ENCODE data around the gene TAS2R1.

Gene TAS2R1

GRCh38 chr5:9630251-9630650 is at the start of gene TAS2R1:
TSS of gene TAS2R1 (minus strand) at chr5:9630351. CDS start at chr5:9630032, 319 bp downstream.
- DNase-seq (ENCODE audit: low read depth in 2 of 2), result no peak

- DNase-seq (ENCODE audit: low read depth in 2 of 2), result no peak
Observed at GRCh38 chr5:9670371-9670770, 40.2 kb upstream of the TAS2R1 start.

DNA sequence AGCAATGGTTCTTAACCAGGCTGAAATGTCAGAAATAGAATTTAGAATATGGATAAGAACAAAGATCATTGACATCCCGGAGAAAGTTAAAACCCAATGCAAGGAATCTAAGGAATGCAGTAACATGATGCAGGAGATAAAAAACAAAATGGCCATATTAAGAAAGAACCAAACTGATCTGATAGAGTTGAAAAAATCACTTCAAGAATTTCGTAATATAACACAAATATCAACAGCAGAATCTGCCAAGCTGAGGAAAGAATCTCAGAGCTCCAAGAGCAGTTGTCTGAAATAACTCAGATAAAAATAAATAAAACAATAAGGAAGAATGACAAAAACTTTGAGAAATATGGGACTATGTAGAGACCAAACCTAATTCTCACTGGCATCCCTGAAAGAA is 37.8 kb upstream of the TAS2R1 start:
- no peak for DNase-seq (ENCODE audit: low read depth in 2 of 2)

GRCh38 chr5:9663891-9664290 is 33.7 kb upstream of the TAS2R1 start:
- no peak for DNase-seq (ENCODE audit: low read depth in 2 of 2)

GRCh38 chr5:9661316-9662015 is 31.3 kb upstream of the TAS2R1 start:
- DNase-seq (ENCODE audit: low read depth in 2 of 2), result no peak

DNA sequence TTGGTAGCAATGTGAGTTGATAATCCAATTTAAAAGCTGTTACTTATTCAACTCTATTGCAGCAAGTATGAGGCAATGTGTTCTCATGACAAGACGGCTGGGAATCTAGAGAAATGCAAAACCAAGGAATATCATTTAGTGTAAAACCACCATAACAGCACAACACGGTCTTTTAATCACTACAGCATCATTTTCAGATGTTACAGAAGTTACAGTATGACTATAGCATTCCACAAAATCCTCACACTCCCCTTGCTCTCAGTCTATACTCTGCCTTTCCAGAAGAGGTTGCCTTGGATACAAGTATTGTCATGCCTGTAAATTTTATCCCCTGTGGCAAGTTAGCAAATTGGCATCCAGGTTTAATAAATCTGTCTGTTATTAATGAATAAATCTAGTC is 28.6 kb upstream of the TAS2R1 start:
- no peak for DNase-seq (ENCODE audit: low read depth in 2 of 2)

GRCh38 chr5:9657819-9658218 is 27.7 kb upstream of the TAS2R1 start:
- DNase-seq (ENCODE audit: low read depth in 2 of 2), result no peak

GRCh38 chr5:9655641-9656040 is 25.5 kb upstream of the TAS2R1 start:
- no peak for DNase-seq (ENCODE audit: low read depth in 2 of 2)

DNA sequence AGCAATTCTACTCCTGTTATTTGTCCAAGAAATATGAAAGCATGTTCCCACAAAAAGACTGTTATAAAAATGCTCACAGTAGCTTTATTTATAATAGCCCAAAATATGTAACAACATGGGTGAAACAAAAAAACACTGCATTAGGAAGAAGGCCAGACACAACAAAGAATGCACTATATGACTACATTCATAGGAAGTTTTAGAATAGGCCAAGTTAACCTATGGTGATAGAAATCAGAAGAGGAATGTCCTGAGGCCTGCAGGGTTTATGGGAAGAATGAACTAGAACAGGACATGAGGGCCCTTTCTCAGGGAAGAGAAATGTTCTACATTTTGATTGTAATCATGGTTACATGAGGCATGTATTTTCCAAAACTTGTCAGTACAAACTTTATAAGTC is 24.7 kb upstream of the TAS2R1 start:
- no peak for DNase-seq (ENCODE audit: low read depth in 2 of 2)

GRCh38 chr5:9653811-9654210 is 23.7 kb upstream of the TAS2R1 start:
- DNase-seq (ENCODE audit: low read depth in 2 of 2), result no peak

- no peak for DNase-seq (ENCODE audit: low read depth in 2 of 2)
Observed at GRCh38 chr5:9653061-9653460, 22.9 kb upstream of the TAS2R1 start.

DNA sequence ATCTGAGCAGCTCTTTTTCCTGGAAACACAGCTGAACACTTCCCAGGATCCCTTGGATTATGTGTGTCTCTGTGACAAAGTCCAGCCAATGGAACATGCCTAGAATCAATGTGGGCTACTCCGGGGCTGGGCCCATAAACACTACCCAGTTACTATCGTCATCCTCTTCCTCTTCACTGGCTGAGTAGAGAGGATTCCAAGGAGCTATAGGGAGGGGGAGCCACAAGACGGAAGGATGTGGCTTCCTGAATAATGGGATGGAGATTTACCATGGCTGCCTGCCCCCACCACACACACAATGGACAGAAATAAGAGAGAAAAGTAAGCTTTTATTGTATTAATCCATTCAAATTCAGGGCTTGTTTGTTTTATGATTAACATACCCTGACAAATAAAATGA is 22.1 kb upstream of the TAS2R1 start:
- DNase-seq (ENCODE audit: low read depth in 2 of 2), result no peak

- no peak for DNase-seq (ENCODE audit: low read depth in 2 of 2)
Observed at GRCh38 chr5:9646843-9647242, 16.7 kb upstream of the TAS2R1 start.

GRCh38 chr5:9644630-9645029 is 14.5 kb upstream of the TAS2R1 start:
- DNase-seq (ENCODE audit: low read depth in 2 of 2), result no peak

DNA sequence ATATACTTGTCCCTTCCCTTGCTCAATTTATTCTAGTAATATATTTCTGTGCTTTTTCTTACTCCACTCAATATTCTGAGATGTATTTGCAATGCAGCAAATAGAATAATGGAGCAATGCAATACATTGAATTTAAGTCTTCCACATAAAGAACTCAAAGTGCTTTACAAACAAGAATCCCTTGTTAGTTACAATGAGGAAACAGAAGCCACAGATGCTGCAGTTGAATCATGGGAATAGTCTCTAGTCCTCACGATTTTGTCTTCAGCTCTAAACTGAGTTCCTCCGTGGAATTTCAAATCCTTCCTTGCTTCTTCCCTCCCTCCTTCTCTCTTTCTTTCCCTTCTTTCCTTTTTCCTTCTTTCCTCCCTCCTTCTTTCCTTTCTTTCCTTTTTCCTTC is 12.5 kb upstream of the TAS2R1 start:
- no peak for DNase-seq (ENCODE audit: low read depth in 2 of 2)

DNA sequence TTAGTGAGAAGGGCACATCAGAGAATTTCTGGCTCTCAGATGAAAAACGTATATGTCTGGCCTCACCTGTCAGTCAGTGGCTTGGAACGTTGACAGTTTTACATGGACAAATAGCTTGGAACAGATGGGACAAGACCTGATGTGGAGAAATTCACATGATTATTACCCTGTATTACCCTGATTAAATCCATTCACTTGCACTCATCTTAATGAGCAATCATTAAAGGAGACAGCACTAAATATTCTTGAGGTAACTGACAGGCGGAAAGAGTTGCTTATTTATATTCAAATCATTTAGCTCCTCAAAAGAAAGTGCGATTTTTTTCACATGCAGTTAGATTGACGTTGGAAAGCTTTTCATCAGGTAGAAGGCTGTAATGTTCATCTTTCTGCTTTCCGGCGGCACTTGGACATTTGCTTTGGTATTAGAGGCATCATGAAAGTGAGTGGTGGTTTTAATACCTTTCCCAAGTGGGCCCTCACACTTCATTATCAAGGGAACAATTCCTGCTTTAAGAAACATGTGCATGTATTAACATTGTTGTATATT is 11.7 kb upstream of the TAS2R1 start:
- no peak for DNase-seq (ENCODE audit: low read depth in 2 of 2)

GRCh38 chr5:9632495-9632894 is 2.3 kb upstream of the TAS2R1 start:
- no peak for DNase-seq (ENCODE audit: low read depth in 2 of 2)

DNA sequence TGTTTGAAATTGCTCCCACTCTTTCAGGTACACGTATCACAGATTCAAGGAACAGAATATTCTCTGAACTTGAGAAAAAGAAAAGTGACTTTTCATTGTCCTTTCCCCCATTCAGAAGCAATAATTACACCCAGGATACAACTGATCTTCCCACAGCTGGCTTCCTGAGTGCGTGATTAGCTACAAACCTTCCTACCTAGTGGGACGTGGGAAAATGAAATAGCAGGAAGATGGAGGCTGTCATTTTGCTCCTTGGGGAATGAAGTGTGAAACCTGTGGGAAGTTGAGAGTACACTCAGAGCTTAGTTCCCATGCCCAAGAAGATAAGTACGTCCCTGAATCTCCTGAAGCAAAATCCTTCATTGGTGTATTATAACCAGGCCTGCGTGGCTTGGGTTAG is 2.6 kb downstream of the TAS2R1 start:
- DNase-seq (ENCODE audit: low read depth in 2 of 2), result no peak

DNA sequence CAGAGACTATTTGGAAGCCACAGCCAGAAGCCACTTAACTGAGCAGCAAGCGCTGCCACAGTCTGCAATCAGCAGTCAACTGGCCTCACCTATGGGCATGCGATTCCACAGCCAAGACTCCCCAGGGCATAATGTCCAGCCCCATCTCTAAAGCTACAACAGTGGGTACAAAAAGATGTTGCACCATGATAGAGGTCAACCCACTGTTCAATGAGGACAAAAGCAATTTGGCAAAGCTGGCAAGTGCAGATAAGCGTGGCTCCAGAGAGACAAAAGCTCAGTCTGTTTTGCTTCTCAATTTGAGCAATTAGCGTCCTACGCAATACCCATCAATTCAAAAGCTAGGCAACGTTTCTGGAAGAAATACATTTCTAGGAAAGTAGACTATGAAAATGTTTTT is 3.2 kb downstream of the TAS2R1 start:
- DNase-seq (ENCODE audit: low read depth in 2 of 2), result no peak

- no peak for DNase-seq (ENCODE audit: low read depth in 2 of 2)
Observed at GRCh38 chr5:9625731-9626130, 4.4 kb downstream of the TAS2R1 start.

DNA sequence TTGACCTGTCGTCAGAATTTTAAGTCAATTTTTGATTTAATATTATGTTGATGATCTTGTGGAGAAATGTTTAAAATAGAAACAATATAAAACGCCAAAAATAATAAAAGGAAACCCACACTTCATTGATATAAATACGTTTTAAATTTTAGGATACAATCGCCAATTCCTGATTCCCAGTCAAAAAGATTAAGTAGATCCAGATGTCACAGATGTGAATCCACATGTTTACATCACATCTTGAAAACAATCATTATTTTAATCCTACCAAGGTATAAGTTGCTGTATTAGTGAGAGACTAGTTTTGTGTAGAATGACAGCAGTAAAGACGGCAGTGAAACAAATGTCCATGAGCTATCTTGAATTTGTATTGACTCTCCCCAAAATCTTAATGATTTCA is 4.9 kb downstream of the TAS2R1 start:
- DNase-seq (ENCODE audit: low read depth in 2 of 2), result no peak

DNA sequence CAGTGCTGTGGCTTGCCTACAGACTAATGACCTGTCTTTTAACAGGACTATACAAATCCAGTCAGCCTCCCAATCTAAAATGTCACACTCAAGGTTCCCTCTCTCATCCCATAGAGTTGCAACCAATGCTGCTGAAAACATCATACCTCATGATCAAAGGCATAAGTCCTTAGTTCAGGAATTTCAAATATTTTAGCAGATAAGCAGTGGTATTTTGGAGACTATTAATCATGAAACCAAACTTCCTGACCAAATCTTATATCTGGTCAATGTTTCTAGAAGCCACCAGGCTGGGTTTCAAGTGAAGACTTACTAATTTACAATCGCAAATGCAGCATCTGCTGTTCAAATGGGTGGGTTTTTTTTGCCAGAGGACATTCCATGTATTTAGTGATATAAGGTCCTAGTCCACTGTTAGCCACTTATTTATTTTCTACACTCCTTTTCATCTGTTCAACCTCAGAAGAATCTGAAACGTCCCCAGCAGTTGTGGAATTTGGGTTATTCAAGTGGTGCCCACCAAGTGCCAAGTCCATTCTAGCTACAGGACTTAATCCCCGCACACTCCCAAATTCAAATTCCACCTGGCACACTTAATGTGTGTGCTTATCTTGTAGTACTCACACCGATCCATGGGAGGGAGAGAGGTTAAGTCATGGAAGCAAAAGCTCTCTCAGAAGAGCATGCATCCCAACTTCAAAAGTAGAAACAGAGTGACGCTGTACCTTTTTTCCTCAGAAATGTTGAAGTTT is 5.8 kb downstream of the TAS2R1 start:
- no peak for DNase-seq (ENCODE audit: low read depth in 2 of 2)

DNA sequence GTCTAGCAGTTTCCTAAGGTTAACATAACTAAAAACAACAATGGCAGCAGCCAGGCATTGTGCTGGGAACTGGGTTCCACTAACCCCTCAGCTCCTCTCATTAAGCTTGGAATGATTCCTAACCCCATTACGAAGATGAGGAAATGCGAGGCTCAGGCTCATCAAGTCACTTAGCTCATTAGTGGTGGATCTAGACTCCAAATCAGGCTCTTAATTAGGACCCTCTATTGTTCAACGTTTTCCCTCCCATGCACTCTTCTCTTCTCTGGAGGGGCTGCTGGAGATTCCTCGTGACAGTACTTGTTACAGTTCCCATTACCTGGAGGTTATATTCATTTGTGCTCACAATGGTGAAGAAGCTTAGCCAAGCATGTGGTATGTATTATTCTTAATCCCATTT is 6.5 kb downstream of the TAS2R1 start:
- DNase-seq (ENCODE audit: low read depth in 2 of 2), result no peak

Data from stimulated activated CD4-positive, alpha-beta T cell treated with anti-CD3 and anti-CD28 coated beads, Interleukin-12 subunit alpha, Interleukin-12 subunit beta, amount 100 ng/mL, for 24 hours (primary cell).